ENCODE results near the gene MTUS2. TPM values are rescaled to one million over a fixed set of nuclear protein-coding genes. Genes with fewer than 3 reads are reported as not detected.

Gene MTUS2
- total and polyA plus RNA-seq, 2 experiments from 2014 or later, result 3.0 to 4.3 TPM

DNA sequence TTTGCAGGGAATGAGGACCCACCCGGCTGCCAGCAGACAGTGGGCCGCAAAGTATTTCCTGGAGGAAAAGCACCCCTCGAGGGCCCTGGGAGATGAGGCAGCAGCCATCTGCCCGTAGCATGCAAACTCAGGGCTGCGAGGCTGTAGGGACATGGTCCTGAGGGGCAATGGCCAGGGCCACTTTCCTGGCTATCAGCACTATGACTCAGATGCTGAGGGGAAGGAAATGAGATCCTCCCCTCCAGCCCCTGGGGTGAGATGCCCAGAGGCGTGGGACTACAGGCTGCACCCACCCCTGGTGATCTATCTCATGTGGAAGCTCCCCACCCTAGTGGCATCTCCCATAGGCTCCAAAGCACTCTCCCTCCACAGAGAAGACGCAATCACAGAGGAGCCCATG, 695.2 kb downstream of the MTUS2 start:
- no peak for DNase-seq (ENCODE audit: low spot score)
- 82% methylated on average over 7 of the region's 7 CpGs for WGBS (ENCODE audit: low lambda C conversion rate, missing lambda C conversion rate)
- Histone ChIP-seq H3K9me2 (replicated peaks; ENCODE audit: insufficient read depth) (no peaks in the 10 kb centered on the region), H3K27ac (no peak overlapping the region), H3K4me2 (no peak overlapping the region), H3K36me3 (replicated peaks; ENCODE audit: insufficient read depth, low read depth) (no peaks in the 10 kb centered on the region), H3K4me1 (ENCODE audit: insufficient read depth) (no peaks in the 10 kb centered on the region), H3K4me3 (no peak overlapping the region), H3K9me3 (ENCODE audit: low read depth) (no peaks in the 10 kb centered on the region), H2AFZ (no peak overlapping the region), H4K20me1 (ENCODE audit: insufficient read depth, poor library complexity, severe bottlenecking) (no peaks in the 10 kb centered on the region), H3K27me3 (no peaks in the 10 kb centered on the region), H3K79me2 (no peaks in the 10 kb centered on the region)
- TF ChIP-seq EZH2 (IDR thresholded peaks at IDR 0.05; ENCODE audit: borderline replicate concordance) (no peak), CTCF (IDR thresholded peaks at IDR 0.05; ENCODE audit: poor library complexity) (no peak), EZH2phosphoT487 (IDR thresholded peaks at IDR 0.05; ENCODE audit: low read depth, severe bottlenecking, unreplicated experiment) (no peak)

GRCh38 chr13:29516012-29516411, 695.9 kb downstream of the MTUS2 start:
- no peaks in the 10 kb centered on the region for H3K36me3 ChIP-seq (replicated peaks; ENCODE audit: insufficient read depth, low read depth)
- H3K9me2 ChIP-seq (replicated peaks; ENCODE audit: insufficient read depth), result no peaks in the 10 kb centered on the region
- H3K27ac ChIP-seq, result no peak overlapping the region
- H3K9me3 ChIP-seq (ENCODE audit: low read depth), result no peaks in the 10 kb centered on the region
- no peak for DNase-seq (ENCODE audit: low spot score)
- TF ChIP-seq EZH2phosphoT487 (IDR thresholded peaks at IDR 0.05; ENCODE audit: low read depth, severe bottlenecking, unreplicated experiment) (no peak), CTCF (IDR thresholded peaks at IDR 0.05; ENCODE audit: poor library complexity) (no peak), EZH2 (IDR thresholded peaks at IDR 0.05; ENCODE audit: borderline replicate concordance) (no peak)
- 90% methylated on average over 11 of the region's 11 CpGs for WGBS (ENCODE audit: low lambda C conversion rate, missing lambda C conversion rate)
- no peak overlapping the region for H3K4me3 ChIP-seq
- H3K27me3 ChIP-seq, result no peaks in the 10 kb centered on the region
- no peaks in the 10 kb centered on the region for H3K79me2 ChIP-seq
- no peak overlapping the region for H3K4me2 ChIP-seq
- H4K20me1 ChIP-seq (ENCODE audit: insufficient read depth, poor library complexity, severe bottlenecking), result no peaks in the 10 kb centered on the region
- H2AFZ ChIP-seq, result no peak overlapping the region
- H3K4me1 ChIP-seq (ENCODE audit: insufficient read depth), result peaks cover 5% of the 10 kb centered on the region

- Histone ChIP-seq H3K9me3 (ENCODE audit: low read depth) (no peaks in the 10 kb centered on the region), H2AFZ (no peak overlapping the region), H3K4me1 (ENCODE audit: insufficient read depth) (peaks cover 8% of the 10 kb centered on the region), H3K4me2 (no peak overlapping the region), H3K36me3 (replicated peaks; ENCODE audit: insufficient read depth, low read depth) (no peaks in the 10 kb centered on the region), H3K27me3 (no peaks in the 10 kb centered on the region), H3K9me2 (replicated peaks; ENCODE audit: insufficient read depth) (no peaks in the 10 kb centered on the region), H4K20me1 (ENCODE audit: insufficient read depth, poor library complexity, severe bottlenecking) (no peaks in the 10 kb centered on the region), H3K27ac (no peak overlapping the region), H3K4me3 (no peak overlapping the region), H3K79me2 (no peaks in the 10 kb centered on the region)
- no peak for DNase-seq (ENCODE audit: low spot score)
- TF ChIP-seq CTCF (IDR thresholded peaks at IDR 0.05; ENCODE audit: poor library complexity) (no peak), EZH2phosphoT487 (IDR thresholded peaks at IDR 0.05; ENCODE audit: low read depth, severe bottlenecking, unreplicated experiment) (no peak), EZH2 (IDR thresholded peaks at IDR 0.05; ENCODE audit: borderline replicate concordance) (no peak)
- WGBS (ENCODE audit: low lambda C conversion rate, missing lambda C conversion rate), result 94% methylated on average over 12 of the region's 12 CpGs
Observed at GRCh38 chr13:29516880-29517279, 696.7 kb downstream of the MTUS2 start.

GRCh38 chr13:29519921-29520320, 699.8 kb downstream of the MTUS2 start:
- Histone ChIP-seq H2AFZ (no peak overlapping the region), H3K9me3 (ENCODE audit: low read depth) (no peaks in the 10 kb centered on the region), H3K79me2 (no peaks in the 10 kb centered on the region), H3K9me2 (replicated peaks; ENCODE audit: insufficient read depth) (no peaks in the 10 kb centered on the region), H4K20me1 (ENCODE audit: insufficient read depth, poor library complexity, severe bottlenecking) (no peaks in the 10 kb centered on the region), H3K36me3 (replicated peaks; ENCODE audit: insufficient read depth, low read depth) (no peaks in the 10 kb centered on the region), H3K4me3 (no peak overlapping the region), H3K4me2 (no peak overlapping the region), H3K27ac (peak overlapping the region; percentile 54), H3K4me1 (ENCODE audit: insufficient read depth) (peaks cover 12% of the 10 kb centered on the region), H3K27me3 (no peaks in the 10 kb centered on the region)
- no peak for DNase-seq (ENCODE audit: low spot score)
- TF ChIP-seq EZH2 (IDR thresholded peaks at IDR 0.05; ENCODE audit: borderline replicate concordance) (no peak), CTCF (IDR thresholded peaks at IDR 0.05; ENCODE audit: poor library complexity) (no peak), EZH2phosphoT487 (IDR thresholded peaks at IDR 0.05; ENCODE audit: low read depth, severe bottlenecking, unreplicated experiment) (no peak)
- WGBS (ENCODE audit: low lambda C conversion rate, missing lambda C conversion rate), result 98% methylated on average over 3 of the region's 3 CpGs

All from hepatocyte (in vitro differentiated cells).